HCT116 (cell line): Measurements from ENCODE around the gene MACROH2A1. TPM values are rescaled to one million over a fixed set of nuclear protein-coding genes. Genes with fewer than 3 reads are reported as not detected.

ENCODE experiments used
- ATAC-seq: fragments of 200-7000 bp; cut with Tn5 transposase; 2 replicates; pipeline ENCODE4 v1.9.1; 2020; ENCODE audit warnings: mild to moderate bottlenecking, moderate library complexity
- BruUV-seq: library from RNA; stranded (reverse); fragments of 400-500 nt; replicated peaks from 2 replicates; lab custom pipeline; 2021; lab: Mats Ljungman, UMichigan
- CTCF ChIA-PET: fragments of 300-600 bp; sonication (Branson Sonifier 250); formaldehyde crosslinking; loops from one replicate; lab custom pipeline; 2021; ENCODE audit warnings: antibody characterized with exemption; lab: Charles Lee
- POLR2A ChIA-PET: fragments of 300-600, 350-600 bp; sonication (Branson Sonifier 250); formaldehyde crosslinking; loops from one replicate; lab custom pipeline; 2021; ENCODE audit warnings: antibody characterized with exemption; lab: Charles Lee
- RAD21 ChIA-PET, 2 experiments: fragments of 300-600 bp; sonication (Branson Sonifier 250); formaldehyde crosslinking; loops; one replicate each; lab custom pipeline; 2023; ENCODE audit warnings: low total read pairs in 2 of 2; ENCODE audit not compliant: uncharacterized antibody in 2 of 2, unreplicated experiment in 2 of 2, low non-redundant PET in 1 of 2; lab: Charles Lee
- DNase-seq: peaks from one replicate; pipeline ENCODE4 v3.0.0-alpha.2; 2010; ENCODE audit warnings: low read depth, low spot score
- H2AFZ ChIP-seq: fragments of 200-600 bp; shearing (Covaris generic), sonication (generic); 2 replicates; pipeline ENCODE4 v1.6.1; 2017; ENCODE audit warnings: low read depth, mixed run types, mixed read lengths, antibody characterized with exemption, low read length; ENCODE audit not compliant: poor library complexity, severe bottlenecking
- H3K27ac ChIP-seq: 2 replicates; pipeline ENCODE4 v1.5.1; 2012; ENCODE audit warnings: low read depth, low read length
- H3K27me3 ChIP-seq: fragments of 200-600 bp; sonication (generic); 2 replicates; pipeline ENCODE4 v1.6.1; 2016; ENCODE audit warnings: mixed run types, low read length, mixed read lengths; ENCODE audit not compliant: insufficient read depth
- H3K36me3 ChIP-seq, 2 experiments: fragments of 200-500 bp in 1 of 2; fragments of 200-600 bp in 1 of 2; sonication (Bioruptor generic) in 1 of 2; sonication (generic) in 1 of 2; 2 replicates each; pipeline versions ENCODE4 v1.5.1 to v1.6.1; 2014 to 2016; ENCODE audit warnings: low read length in 2 of 2, inconsistent platforms in 1 of 2, mixed read lengths in 1 of 2, mixed run types in 1 of 2; ENCODE audit not compliant: insufficient read depth in 2 of 2, control insufficient read depth in 1 of 2
- H3K4me1 ChIP-seq, 2 experiments: fragments of 200-600 bp in 1 of 2; sonication (generic) in 1 of 2; 2 replicates each; pipeline versions ENCODE4 v1.5.1 to v1.6.1; 2012 to 2017; ENCODE audit warnings: low read length in 2 of 2, inconsistent platforms in 1 of 2, mild to moderate bottlenecking in 1 of 2, mixed read lengths in 1 of 2, mixed run types in 1 of 2, moderate library complexity in 1 of 2; ENCODE audit not compliant: insufficient read depth in 2 of 2, control insufficient read depth in 1 of 2
- H3K4me2 ChIP-seq: fragments of 200-600 bp; sonication (generic); 2 replicates; pipeline ENCODE4 v1.6.1; 2017; ENCODE audit warnings: mixed run types, low read length, mixed read lengths
- H3K4me3 ChIP-seq, 2 experiments: fragments of 200-600 bp in 1 of 2; sonication (generic) in 1 of 2; replicated peaks in 1 of 2; 2 replicates each; pipeline ENCODE4 v1.5.1; 2011 to 2016; ENCODE audit warnings: low read length in 2 of 2, control low read depth in 1 of 2, low read depth in 1 of 2, mild to moderate bottlenecking in 1 of 2, mixed read lengths in 1 of 2, mixed run types in 1 of 2
- H3K79me2 ChIP-seq: fragments of 200-600 bp; sonication (generic); 2 replicates; pipeline ENCODE4 v1.6.1; 2017; ENCODE audit warnings: mild to moderate bottlenecking, mixed run types, low read length, moderate library complexity, mixed read lengths; ENCODE audit not compliant: insufficient read depth
- H3K9ac ChIP-seq: fragments of 200-600 bp; sonication (generic); 2 replicates; pipeline ENCODE4 v1.6.1; 2016; ENCODE audit warnings: low read length, mixed read lengths
- H3K9me2 ChIP-seq: fragments of 200-600 bp; sonication (generic), shearing (Covaris generic); 2 replicates; pipeline ENCODE4 v1.6.1; 2017; ENCODE audit warnings: mixed run types, mild to moderate bottlenecking, moderate library complexity; ENCODE audit not compliant: insufficient read depth
- H3K9me3 ChIP-seq, 2 experiments: fragments of 200-500 bp in 1 of 2; fragments of 200-600 bp in 1 of 2; sonication (Bioruptor generic) in 1 of 2; sonication (generic) in 1 of 2; 2 replicates each; pipeline ENCODE4 v1.6.1; 2014 to 2017; ENCODE audit warnings: low read length in 2 of 2, mixed read lengths in 2 of 2, inconsistent platforms in 1 of 2, low read depth in 1 of 2, mild to moderate bottlenecking in 1 of 2, mixed run types in 1 of 2, moderate library complexity in 1 of 2; ENCODE audit not compliant: control insufficient read depth in 1 of 2, insufficient read depth in 1 of 2
- H4K20me1 ChIP-seq: fragments of 200-600 bp; sonication (generic), shearing (Covaris generic); 2 replicates; pipeline ENCODE4 v1.6.1; 2017; ENCODE audit warnings: mixed run types, mild to moderate bottlenecking, moderate library complexity; ENCODE audit not compliant: insufficient read depth
- CBX3 ChIP-seq: IDR thresholded peaks from 2 replicates; pipeline ENCODE4 v1.6.1; 2012; ENCODE audit warnings: low read depth
- CEBPB ChIP-seq: IDR thresholded peaks from 2 replicates; pipeline ENCODE4 v1.6.1; 2012; ENCODE audit warnings: low read depth
- CTCF ChIP-seq, 3 experiments: fragments of 200-600 bp in 1 of 3; sonication (generic) in 1 of 3; IDR thresholded peaks in 2 of 3; conservative IDR thresholded peaks in 1 of 3; 2 replicates each; pipeline ENCODE4 v1.5.1; 2012 to 2017; ENCODE audit warnings: low read depth in 2 of 3, low read length in 2 of 3, antibody characterized with exemption in 1 of 3, borderline replicate concordance in 1 of 3, control low read depth in 1 of 3, mild to moderate bottlenecking in 1 of 3, mixed read lengths in 1 of 3, mixed run types in 1 of 3, moderate library complexity in 1 of 3; ENCODE audit not compliant: insufficient read depth in 1 of 3
- EGR1 ChIP-seq: IDR thresholded peaks from 2 replicates; pipeline ENCODE4 v1.6.1; 2012; ENCODE audit warnings: low read depth
- EZH2 ChIP-seq: fragments of 200-600 bp; sonication (generic); IDR thresholded peaks from 2 replicates; pipeline ENCODE4 v1.6.1; 2017; ENCODE audit warnings: antibody characterized with exemption, mixed run types
- EZH2phosphoT487 ChIP-seq: fragments of 200-600 bp; IDR thresholded peaks from 2 replicates; pipeline ENCODE4 v1.6.1; 2018; ENCODE audit warnings: antibody characterized with exemption, borderline replicate concordance
- FOSL1 ChIP-seq: IDR thresholded peaks from 2 replicates; pipeline ENCODE4 v1.6.1; 2012; ENCODE audit warnings: low read depth
- MAX ChIP-seq: IDR thresholded peaks from 2 replicates; pipeline ENCODE4 v1.6.1; 2012
- POLR2A ChIP-seq: IDR thresholded peaks from 2 replicates; pipeline ENCODE4 v1.7.0; 2011; ENCODE audit warnings: borderline replicate concordance; ENCODE audit not compliant: insufficient read depth, insufficient read length; ENCODE audit errors: extremely low read depth
- SIN3A ChIP-seq: IDR thresholded peaks from 2 replicates; pipeline ENCODE4 v1.6.1; 2012; ENCODE audit warnings: low read depth
- SP1 ChIP-seq: IDR thresholded peaks from 2 replicates; pipeline ENCODE4 v1.6.1; 2012; ENCODE audit warnings: low read depth
- SRF ChIP-seq: IDR thresholded peaks from 2 replicates; pipeline ENCODE4 v1.6.1; 2012; ENCODE audit warnings: low read depth
- TCF7L2 ChIP-seq: IDR thresholded peaks from 2 replicates; pipeline ENCODE4 v1.7.0; 2011; ENCODE audit warnings: borderline replicate concordance, inconsistent platforms; ENCODE audit not compliant: insufficient read depth, insufficient read length; ENCODE audit errors: extremely low read depth
- YY1 ChIP-seq: IDR thresholded peaks from 2 replicates; pipeline ENCODE4 v1.6.1; 2011; ENCODE audit warnings: low read length, low read depth, moderate library complexity, mild to moderate bottlenecking; ENCODE audit not compliant: insufficient replicate concordance; ENCODE audit errors: extremely low read depth
- intact Hi-C: fragments of 100-400 bp; cut with micrococcal nuclease; formaldehyde crosslinking; loops from 2 replicates; pipeline ENCODE4 v1.10.0; 2022
- total RNA-seq: library from RNA; stranded (reverse); gene quantifications from one replicate; pipeline ENCODE4 v1.2.1, GENCODE V29; 2021; ENCODE audit not compliant: unreplicated experiment
- TF ChIP-seq, protein P1 (sequence below): IDR thresholded peaks from 2 replicates; pipeline ENCODE4 v1.6.1; 2011; ENCODE audit warnings: mild to moderate bottlenecking, low read length, moderate library complexity; ENCODE audit not compliant: insufficient replicate concordance; ENCODE audit errors: extremely low read depth

MACROH2A1 gene
- total RNA-seq, 1 experiment from 2014 or later = 218 TPM

GRCh38 chr5:135328128-135328687 is 70.8 kb downstream of the MACROH2A1 start (continued):
- no peak for TF ChIP-seq CTCF (IDR thresholded peaks at IDR 0.05 in 2 of 3, conservative IDR thresholded peaks at IDR 0.05 in 1 of 3; ENCODE audit: borderline replicate concordance in 1 of 3, insufficient read depth in 1 of 3, low read depth in 2 of 3, low read length in 2 of 3)
- no peak for TF ChIP-seq EZH2
- no peak for TF ChIP-seq SP1
- TF ChIP-seq, protein P1, sequence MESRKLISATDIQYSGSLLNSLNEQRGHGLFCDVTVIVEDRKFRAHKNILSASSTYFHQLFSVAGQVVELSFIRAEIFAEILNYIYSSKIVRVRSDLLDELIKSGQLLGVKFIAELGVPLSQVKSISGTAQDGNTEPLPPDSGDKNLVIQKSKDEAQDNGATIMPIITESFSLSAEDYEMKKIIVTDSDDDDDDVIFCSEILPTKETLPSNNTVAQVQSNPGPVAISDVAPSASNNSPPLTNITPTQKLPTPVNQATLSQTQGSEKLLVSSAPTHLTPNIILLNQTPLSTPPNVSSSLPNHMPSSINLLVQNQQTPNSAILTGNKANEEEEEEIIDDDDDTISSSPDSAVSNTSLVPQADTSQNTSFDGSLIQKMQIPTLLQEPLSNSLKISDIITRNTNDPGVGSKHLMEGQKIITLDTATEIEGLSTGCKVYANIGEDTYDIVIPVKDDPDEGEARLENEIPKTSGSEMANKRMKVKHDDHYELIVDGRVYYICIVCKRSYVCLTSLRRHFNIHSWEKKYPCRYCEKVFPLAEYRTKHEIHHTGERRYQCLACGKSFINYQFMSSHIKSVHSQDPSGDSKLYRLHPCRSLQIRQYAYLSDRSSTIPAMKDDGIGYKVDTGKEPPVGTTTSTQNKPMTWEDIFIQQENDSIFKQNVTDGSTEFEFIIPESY = no peak
- no peak for TF ChIP-seq CEBPB

GRCh38 chr5:135327429-135328127 is 71.5 kb downstream of the MACROH2A1 start:
- ChIA-PET POLR2A (no interaction called here), RAD21 (no interaction called here), CTCF (no interaction called here)
- Histone ChIP-seq H4K20me1 (no peaks in the 10 kb centered on the region; the same call in 1 of the 2 replicates), H3K27me3 (no peaks in the 10 kb centered on the region), H3K9me3 (no peaks in the 10 kb centered on the region), H3K4me3 (no peak overlapping the region), H3K79me2 (no peaks in the 10 kb centered on the region), H3K27ac (no peak overlapping the region), H3K9me2 (no peaks in the 10 kb centered on the region), H3K36me3 (0 out of 4 replicates have a peak, but pooled peaks cover 4 to 9% of the 10 kb centered on the region in 2 experiments), H2AFZ (no peak overlapping the region), H3K9ac (no peak overlapping the region)
- BruUV-seq = no TSS peak
- ATAC-seq = no peak
- intact Hi-C loops = no loop called here
- TF ChIP-seq EZH2phosphoT487 = no peak
- TF ChIP-seq YY1 = no peak
- TF ChIP-seq FOSL1 = no peak
- TF ChIP-seq TCF7L2 = no peak
- TF ChIP-seq MAX = no peak
- no peak for TF ChIP-seq SIN3A
- no peak for TF ChIP-seq EGR1
- TF ChIP-seq POLR2A = no peak
- TF ChIP-seq SRF = no peak
- TF ChIP-seq CBX3 = no peak
- no peak for TF ChIP-seq SP1
- TF ChIP-seq, all 23 proteins: peak for 0
- peaks cover 6 to 12% of the 10 kb centered on the region in 2 experiments; a peak in 2 of 4 replicates for H3K4me1 ChIP-seq
- no peak overlapping the region for H3K4me2 ChIP-seq
- DNase-seq = no peak
